Nephron progenitor cell (in vitro differentiated cells): ENCODE results near the gene PCARE.

Experiments
- DNase-seq: peaks from one replicate; pipeline ENCODE4 v3.0.0; 2021
- H3K27ac Mint-ChIP-seq: 2 replicates; pipeline ENCODE4 v1.8.0; 2021; ENCODE audit warnings: mild to moderate bottlenecking, moderate library complexity, mixed read lengths
- H3K27me3 Mint-ChIP-seq: 2 replicates; pipeline ENCODE4 v1.8.0; 2021; ENCODE audit warnings: mild to moderate bottlenecking, low read depth, mixed read lengths; ENCODE audit not compliant: poor library complexity
- H3K36me3 Mint-ChIP-seq: 2 replicates; pipeline ENCODE4 v1.8.0; 2021; ENCODE audit warnings: low read depth, mixed read lengths
- H3K4me1 Mint-ChIP-seq: 2 replicates; pipeline ENCODE4 v1.8.0; 2021; ENCODE audit warnings: mixed read lengths
- H3K4me3 Mint-ChIP-seq: 2 replicates; pipeline ENCODE4 v1.8.0; 2021; ENCODE audit warnings: mild to moderate bottlenecking, moderate library complexity, mixed read lengths
- H3K9me3 Mint-ChIP-seq: 2 replicates; pipeline ENCODE4 v1.8.0; 2021; ENCODE audit warnings: mild to moderate bottlenecking, moderate library complexity, mixed read lengths
- CTCF ChIP-seq: fragments of 200-600 bp; sonication (generic); IDR thresholded peaks from 2 replicates; pipeline ENCODE4 v1.5.0; 2021; ENCODE audit warnings: antibody characterized with exemption

The PCARE gene

GRCh38 chr2:29017716-29018435, 56.4 kb downstream of the PCARE start:
- no peaks in the 10 kb centered on the region for H3K27me3 Mint-ChIP-seq
- H3K4me1 Mint-ChIP-seq = peaks cover 73% of the 10 kb centered on the region
- no peaks in the 10 kb centered on the region for H3K36me3 Mint-ChIP-seq
- H3K9me3 Mint-ChIP-seq = no peaks in the 10 kb centered on the region
- no peak for TF ChIP-seq CTCF
- H3K27ac Mint-ChIP-seq = no peak overlapping the region
- DNase-seq = no peak
- no peak overlapping the region for H3K4me3 Mint-ChIP-seq

- H3K4me1 Mint-ChIP-seq = peaks cover 73% of the 10 kb centered on the region
- no peaks in the 10 kb centered on the region for H3K27me3 Mint-ChIP-seq
- no peaks in the 10 kb centered on the region for H3K9me3 Mint-ChIP-seq
- H3K36me3 Mint-ChIP-seq = no peaks in the 10 kb centered on the region
- peak overlapping the region; percentile 7 for H3K27ac Mint-ChIP-seq
- H3K4me3 Mint-ChIP-seq = no peak overlapping the region
- DNase-seq = no peak
- TF ChIP-seq CTCF = no peak
Measured at GRCh38 chr2:29016504-29016903, 57.8 kb downstream of the PCARE start.

- Mint-ChIP-seq H3K27me3 (no peaks in the 10 kb centered on the region), H3K27ac (peak overlapping the region; percentile 14), H3K4me1 (peaks cover 73% of the 10 kb centered on the region), H3K4me3 (no peak overlapping the region), H3K36me3 (no peaks in the 10 kb centered on the region), H3K9me3 (no peaks in the 10 kb centered on the region)
- no peak for TF ChIP-seq CTCF
- DNase-seq = no peak
Measured at GRCh38 chr2:29015701-29016470, 58.4 kb downstream of the PCARE start.

GRCh38 chr2:29014811-29015421, 59.4 kb downstream of the PCARE start:
- no peak for TF ChIP-seq CTCF
- no peak for DNase-seq
- H3K9me3 Mint-ChIP-seq = no peaks in the 10 kb centered on the region
- no peaks in the 10 kb centered on the region for H3K27me3 Mint-ChIP-seq
- H3K36me3 Mint-ChIP-seq = no peaks in the 10 kb centered on the region
- no peak overlapping the region for H3K4me3 Mint-ChIP-seq
- H3K4me1 Mint-ChIP-seq = peaks cover 70% of the 10 kb centered on the region
- H3K27ac Mint-ChIP-seq = peak overlapping the region; percentile 43

GRCh38 chr2:29014331-29014730, 60.0 kb downstream of the PCARE start:
- Mint-ChIP-seq H3K27me3 (no peaks in the 10 kb centered on the region), H3K4me3 (no peak overlapping the region), H3K27ac (no peak overlapping the region), H3K4me1 (peaks cover 70% of the 10 kb centered on the region), H3K9me3 (no peaks in the 10 kb centered on the region), H3K36me3 (no peaks in the 10 kb centered on the region)
- no peak for TF ChIP-seq CTCF
- no peak for DNase-seq
